ENCODE data around the gene PTPN5.
"Not testable (repeated sequence)": the region's sequence is repeated elsewhere in the genome, so short reads cannot be mapped to it uniquely, and the experiment has no call there.

PTPN5 gene

DNA sequence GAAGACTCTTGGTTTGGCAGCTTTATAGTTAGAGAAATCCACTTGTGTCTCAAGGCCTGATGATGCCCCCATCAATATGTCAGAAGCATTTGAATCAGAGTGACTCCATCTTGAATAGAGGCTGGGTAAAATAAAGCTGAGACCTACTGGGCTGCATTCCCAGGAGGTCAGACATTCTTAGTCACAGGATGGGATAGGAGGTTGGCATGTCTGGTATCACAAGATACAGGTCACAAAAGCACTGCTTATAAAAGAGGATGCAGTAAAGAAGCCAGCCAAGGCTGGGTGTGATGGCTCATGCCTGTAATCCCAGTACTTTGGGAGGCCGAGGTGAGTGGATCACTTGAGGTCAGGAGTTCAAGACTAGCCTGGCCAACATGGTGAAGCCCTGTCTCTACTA, 109.6 kb downstream of the PTPN5 start:
- DNase-seq, ATAC-seq: not testable (repeated sequence)
